ENCODE measurements around the gene NPAS4.

GRCh38 chr11:66420671-66421476, at the start of gene NPAS4:
- TF ChIP-seq ZBTB43 (CRISPR knock-in tag; IDR thresholded peaks at IDR 0.05): no peak
- no peak for TF ChIP-seq NFYB (CRISPR knock-in tag; conservative IDR thresholded peaks at IDR 0.05; ENCODE audit: low read depth)
- TF ChIP-seq, protein P1, sequence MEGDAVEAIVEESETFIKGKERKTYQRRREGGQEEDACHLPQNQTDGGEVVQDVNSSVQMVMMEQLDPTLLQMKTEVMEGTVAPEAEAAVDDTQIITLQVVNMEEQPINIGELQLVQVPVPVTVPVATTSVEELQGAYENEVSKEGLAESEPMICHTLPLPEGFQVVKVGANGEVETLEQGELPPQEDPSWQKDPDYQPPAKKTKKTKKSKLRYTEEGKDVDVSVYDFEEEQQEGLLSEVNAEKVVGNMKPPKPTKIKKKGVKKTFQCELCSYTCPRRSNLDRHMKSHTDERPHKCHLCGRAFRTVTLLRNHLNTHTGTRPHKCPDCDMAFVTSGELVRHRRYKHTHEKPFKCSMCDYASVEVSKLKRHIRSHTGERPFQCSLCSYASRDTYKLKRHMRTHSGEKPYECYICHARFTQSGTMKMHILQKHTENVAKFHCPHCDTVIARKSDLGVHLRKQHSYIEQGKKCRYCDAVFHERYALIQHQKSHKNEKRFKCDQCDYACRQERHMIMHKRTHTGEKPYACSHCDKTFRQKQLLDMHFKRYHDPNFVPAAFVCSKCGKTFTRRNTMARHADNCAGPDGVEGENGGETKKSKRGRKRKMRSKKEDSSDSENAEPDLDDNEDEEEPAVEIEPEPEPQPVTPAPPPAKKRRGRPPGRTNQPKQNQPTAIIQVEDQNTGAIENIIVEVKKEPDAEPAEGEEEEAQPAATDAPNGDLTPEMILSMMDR (IDR thresholded peaks at IDR 0.05): no peak
- TF ChIP-seq JUN (CRISPR knock-in tag; IDR thresholded peaks at IDR 0.05): no peak
- no peak for TF ChIP-seq E2F5 (CRISPR knock-in tag; IDR thresholded peaks at IDR 0.05)
- no peak for TF ChIP-seq MAX (CRISPR knock-in tag; IDR thresholded peaks at IDR 0.05)
- no peak for TF ChIP-seq MLX (CRISPR knock-in tag; IDR thresholded peaks at IDR 0.05)
- no peak for TF ChIP-seq SMAD3 (CRISPR knock-in tag; IDR thresholded peaks at IDR 0.05; ENCODE audit: borderline replicate concordance)
- TF ChIP-seq USF1 (CRISPR knock-in tag; IDR thresholded peaks at IDR 0.05): no peak
